ENCODE data around the gene SPTSSA. TPM values are rescaled to one million over a fixed set of nuclear protein-coding genes. Genes with fewer than 3 reads are reported as not detected.

SPTSSA gene
- total and polyA plus RNA-seq, 10 of the 15 experiments (the other 5 are each of a cell fraction or from before 2014, with no cell fraction given) = 9.3 to 37.7 (median 21.0) TPM

DNA sequence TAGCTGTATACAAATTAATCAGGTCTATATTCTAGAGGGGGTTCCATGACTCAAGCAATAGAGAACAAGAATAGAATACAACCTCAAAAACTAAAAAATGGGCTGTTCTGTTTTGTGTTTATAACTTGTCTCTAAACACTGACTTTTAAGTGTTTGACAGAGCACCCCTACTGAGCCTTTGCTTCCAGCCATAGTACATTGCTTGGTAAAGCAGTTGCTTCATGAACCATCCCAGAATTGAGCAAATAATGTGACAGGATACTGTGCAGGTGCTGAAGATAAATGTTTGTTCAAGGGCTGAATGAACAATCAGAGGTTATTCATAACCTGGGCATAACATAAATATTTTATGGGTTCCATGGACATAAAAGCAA lies 11.5 kb downstream of the SPTSSA start:
- Histone ChIP-seq H3K4me2 (ENCODE audit: control insufficient read depth, insufficient read depth) (no peak overlapping the region), H3K9me3 (replicated peaks; ENCODE audit: control insufficient read depth, insufficient read depth, low read length) (no peaks in the 10 kb centered on the region), H2AFZ (ENCODE audit: control insufficient read depth, low read depth, low read length) (no peak overlapping the region), H3K4me1 (ENCODE audit: control insufficient read depth, insufficient read depth, low read length) (no peaks in the 10 kb centered on the region), H3K36me3 (ENCODE audit: control insufficient read depth in 2 of 2, insufficient read depth in 2 of 2, low read length in 1 of 2) (no peaks in the 10 kb centered on the region; a peak in 2 of 4 replicates), H3K27ac (ENCODE audit: control insufficient read depth, insufficient read depth) (no peak overlapping the region), H3K9ac (ENCODE audit: control insufficient read depth, insufficient read depth, low read length) (no peak overlapping the region), H3K4me3 (no peak overlapping the region), H3K79me2 (ENCODE audit: control insufficient read depth, insufficient read depth, low read length) (peaks cover 11% of the 10 kb centered on the region), H4K20me1 (ENCODE audit: control insufficient read depth, insufficient read depth) (no peaks in the 10 kb centered on the region), H3K27me3 (replicated peaks in 1 of 2; ENCODE audit: control insufficient read depth in 2 of 2, insufficient read depth in 2 of 2, low read length in 1 of 2) (no peaks in the 10 kb centered on the region)
- FAIRE-seq (no peak), ATAC-seq (no peak), DNase-seq (ENCODE audit: low read depth, low spot score) (no peak)
- no peak for TF ChIP-seq NR2F1 (conservative IDR thresholded peaks at IDR 0.05)
- TF ChIP-seq HDGF (IDR thresholded peaks at IDR 0.05) = no peak
- TF ChIP-seq WRNIP1 (IDR thresholded peaks at IDR 0.05; ENCODE audit: borderline replicate concordance, low read depth, low read length) = no peak
- TF ChIP-seq NKRF (conservative IDR thresholded peaks at IDR 0.05) = no peak
- no peak for TF ChIP-seq RELA (IDR thresholded peaks at IDR 0.05; ENCODE audit: borderline replicate concordance, partially characterized antibody)
- no peak for TF ChIP-seq HSF1 (IDR thresholded peaks at IDR 0.05; ENCODE audit: low read depth, low read length)
- SMC1A ChIA-PET (ENCODE audit: uncharacterized antibody, unreplicated experiment) = no interaction called here
- intact Hi-C loops (cut with micrococcal nuclease; ENCODE audit: unreplicated experiment) (no loop called here), in situ Hi-C loops (cut with MboI) (no loop called here)
- CTCF ChIA-PET = interaction anchor here (0.6 to 1.3 kb wide), 3 partner anchors 15 to 682 kb away, joined by 3 read pairs; no protein-coding TSS in a partner anchor
- RAD21 ChIA-PET (ENCODE audit: unreplicated experiment) = no interaction called here
- BruUV-seq (replicated peaks) = no TSS peak
- POLR2A ChIA-PET = interaction anchor here (0.6 kb wide), 1 partner anchor 12 kb away, joined by 3 read pairs; the partner anchor contains the start of gene SPTSSA
